ENCODE results near the gene INHBE.

Gene INHBE

GRCh38 chr12:57479376-57480115 lies 24.4 kb downstream of the INHBE start, which contains the start of gene ARHGAP9:
ARHGAP9 (minus strand) TSS chr12:57479866; CDS start chr12:57479406, 460 bp downstream.
- no peak for ATAC-seq
- no peak for TF ChIP-seq TCF4 (CRISPR knock-in tag; IDR thresholded peaks at IDR 0.05; ENCODE audit: borderline replicate concordance)
- TF ChIP-seq ZNF565 (CRISPR knock-in tag; conservative IDR thresholded peaks at IDR 0.05; ENCODE audit: low read depth) = no peak
- TF ChIP-seq BACH2 (CRISPR knock-in tag; IDR thresholded peaks at IDR 0.05; ENCODE audit: borderline replicate concordance) = no peak
- TF ChIP-seq ZNF8 (CRISPR knock-in tag; IDR thresholded peaks at IDR 0.05) = no peak
- TF ChIP-seq, protein P1, sequence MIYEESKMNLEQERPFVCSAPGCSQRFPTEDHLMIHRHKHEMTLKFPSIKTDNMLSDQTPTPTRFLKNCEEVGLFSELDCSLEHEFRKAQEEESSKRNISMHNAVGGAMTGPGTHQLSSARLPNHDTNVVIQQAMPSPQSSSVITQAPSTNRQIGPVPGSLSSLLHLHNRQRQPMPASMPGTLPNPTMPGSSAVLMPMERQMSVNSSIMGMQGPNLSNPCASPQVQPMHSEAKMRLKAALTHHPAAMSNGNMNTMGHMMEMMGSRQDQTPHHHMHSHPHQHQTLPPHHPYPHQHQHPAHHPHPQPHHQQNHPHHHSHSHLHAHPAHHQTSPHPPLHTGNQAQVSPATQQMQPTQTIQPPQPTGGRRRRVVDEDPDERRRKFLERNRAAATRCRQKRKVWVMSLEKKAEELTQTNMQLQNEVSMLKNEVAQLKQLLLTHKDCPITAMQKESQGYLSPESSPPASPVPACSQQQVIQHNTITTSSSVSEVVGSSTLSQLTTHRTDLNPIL (CRISPR knock-in tag; IDR thresholded peaks at IDR 0.05; ENCODE audit: low read depth) = no peak
- no peak for TF ChIP-seq TSHZ2 (CRISPR knock-in tag; IDR thresholded peaks at IDR 0.05)
- TF ChIP-seq ZNF70 (CRISPR knock-in tag; IDR thresholded peaks at IDR 0.05) = no peak
- no peak for TF ChIP-seq TOX (CRISPR knock-in tag; IDR thresholded peaks at IDR 0.05; ENCODE audit: borderline replicate concordance)
- TF ChIP-seq POU6F1 (CRISPR knock-in tag; IDR thresholded peaks at IDR 0.05; ENCODE audit: borderline replicate concordance, low read depth) = no peak
- TF ChIP-seq CSRNP3 (CRISPR knock-in tag; IDR thresholded peaks at IDR 0.05) = no peak
- TF ChIP-seq PATZ1 (CRISPR knock-in tag; IDR thresholded peaks at IDR 0.05; ENCODE audit: borderline replicate concordance) = no peak
- no peak for TF ChIP-seq SNAI2 (CRISPR knock-in tag; IDR thresholded peaks at IDR 0.05)
- no peak for TF ChIP-seq RARB (CRISPR knock-in tag; IDR thresholded peaks at IDR 0.05)
- no peak for TF ChIP-seq ISL1 (CRISPR knock-in tag; IDR thresholded peaks at IDR 0.05)
- no peak for TF ChIP-seq ZC3H10 (CRISPR knock-in tag; IDR thresholded peaks at IDR 0.05)

GRCh38 chr12:57481671-57482070 lies 26.6 kb downstream of the INHBE start:
- ATAC-seq = no peak
- no peak for TF ChIP-seq ZNF70 (CRISPR knock-in tag; IDR thresholded peaks at IDR 0.05)
- TF ChIP-seq OSR1 (CRISPR knock-in tag; IDR thresholded peaks at IDR 0.05) = no peak
- no peak for TF ChIP-seq ZC3H10 (CRISPR knock-in tag; IDR thresholded peaks at IDR 0.05)
- no peak for TF ChIP-seq PATZ1 (CRISPR knock-in tag; IDR thresholded peaks at IDR 0.05; ENCODE audit: borderline replicate concordance)
- TF ChIP-seq CSRNP3 (CRISPR knock-in tag; IDR thresholded peaks at IDR 0.05) = no peak
- TF ChIP-seq ZFP30 (CRISPR knock-in tag; IDR thresholded peaks at IDR 0.05) = no peak
- TF ChIP-seq TOX (CRISPR knock-in tag; IDR thresholded peaks at IDR 0.05; ENCODE audit: borderline replicate concordance) = no peak
- TF ChIP-seq, protein P1 (CRISPR knock-in tag; IDR thresholded peaks at IDR 0.05; ENCODE audit: low read depth) = no peak
- no peak for TF ChIP-seq BACH2 (CRISPR knock-in tag; IDR thresholded peaks at IDR 0.05; ENCODE audit: borderline replicate concordance)
- no peak for TF ChIP-seq TSHZ2 (CRISPR knock-in tag; IDR thresholded peaks at IDR 0.05)
- TF ChIP-seq RARB (CRISPR knock-in tag; IDR thresholded peaks at IDR 0.05) = no peak
- TF ChIP-seq ARNTL (CRISPR knock-in tag; IDR thresholded peaks at IDR 0.05; ENCODE audit: borderline replicate concordance, low read depth) = no peak
- no peak for TF ChIP-seq TCF4 (CRISPR knock-in tag; IDR thresholded peaks at IDR 0.05; ENCODE audit: borderline replicate concordance)
- no peak for TF ChIP-seq PPARA (CRISPR knock-in tag; IDR thresholded peaks at IDR 0.05; ENCODE audit: borderline replicate concordance)

All from SK-N-SH treated with all-trans-retinoic acid at 6 μM for 48 hours (cell line).